SW 1271 (cell line): ENCODE results near the gene SPESP1.
"Not testable (repeated sequence)": the region's sequence is repeated elsewhere in the genome, so short reads cannot be mapped to it uniquely, and the experiment has no call there.

Experiments used
- DNase-seq, 2 experiments: peaks; one replicate each; lab custom pipeline; 2025; lab: John Stamatoyannopoulos, UW

The SPESP1 gene

GRCh38 chr15:68963719-68964118 is 33.4 kb downstream of the SPESP1 start:
- DNase-seq: not testable (repeated sequence)

- DNase-seq: no peak
These were observed 36.7 kb downstream of the SPESP1 start for GRCh38 chr15:68966996-68967395.

GRCh38 chr15:68967948-68968347 is 37.6 kb downstream of the SPESP1 start:
- DNase-seq: no peak

GRCh38 chr15:68969298-68969697 is 39.0 kb downstream of the SPESP1 start:
- DNase-seq: no peak

GRCh38 chr15:68972201-68973065 is 42.1 kb downstream of the SPESP1 start:
- DNase-seq: no peak

GRCh38 chr15:68975651-68976160 is 45.4 kb downstream of the SPESP1 start:
- DNase-seq: not testable (repeated sequence)

GRCh38 chr15:68977426-68977825 is 47.1 kb downstream of the SPESP1 start:
- DNase-seq: not testable (repeated sequence)

GRCh38 chr15:68979006-68979405 is 48.7 kb downstream of the SPESP1 start:
- no peak for DNase-seq

GRCh38 chr15:68979816-68980215 is 49.5 kb downstream of the SPESP1 start:
- no peak for DNase-seq

GRCh38 chr15:68980786-68981185 is 50.5 kb downstream of the SPESP1 start:
- DNase-seq: no peak

GRCh38 chr15:68981941-68982340 is 51.6 kb downstream of the SPESP1 start:
- DNase-seq: no peak

- no peak for DNase-seq
These were observed 52.7 kb downstream of the SPESP1 start for GRCh38 chr15:68982976-68983563.

GRCh38 chr15:68983961-68984481 is 53.7 kb downstream of the SPESP1 start:
- DNase-seq: no peak

GRCh38 chr15:68984586-68984985 is 54.3 kb downstream of the SPESP1 start:
- no peak for DNase-seq

GRCh38 chr15:68985361-68985891 is 55.1 kb downstream of the SPESP1 start:
- no peak for DNase-seq

GRCh38 chr15:68986322-68986721 is 56.0 kb downstream of the SPESP1 start:
- no peak for DNase-seq

GRCh38 chr15:68987120-68987519 is 56.8 kb downstream of the SPESP1 start:
- no peak for DNase-seq

GRCh38 chr15:68987676-68988075 is 57.4 kb downstream of the SPESP1 start:
- DNase-seq: no peak

GRCh38 chr15:68989541-68990230 is 59.4 kb downstream of the SPESP1 start:
- no peak for DNase-seq

- no peak for DNase-seq
These were observed 60.1 kb downstream of the SPESP1 start for GRCh38 chr15:68990231-68990991.

GRCh38 chr15:68990992-68991500 is 60.7 kb downstream of the SPESP1 start:
- no peak for DNase-seq
